Testis (tissue), 2 donors: ENCODE results near the gene YPEL4.

ENCODE experiments used
- POLR2A ChIP-seq: fragments of 450-650 bp; IDR thresholded peaks from one replicate; pipeline ENCODE4 v1.6.1; 2017; ENCODE audit warnings: antibody characterized with exemption, mild to moderate bottlenecking, moderate library complexity
- TF ChIP-seq, protein P1 (sequence below), 3 experiments: fragments of 450-650 bp in 2 of 3; fragments of 200-600 bp in 1 of 3; sonication (generic) in 1 of 3; IDR thresholded peaks; one replicate each; pipeline ENCODE4 v1.5.1; 2016 to 2019; ENCODE audit warnings: antibody characterized with exemption in 3 of 3, mild to moderate bottlenecking in 2 of 3, moderate library complexity in 1 of 3

DNA sequence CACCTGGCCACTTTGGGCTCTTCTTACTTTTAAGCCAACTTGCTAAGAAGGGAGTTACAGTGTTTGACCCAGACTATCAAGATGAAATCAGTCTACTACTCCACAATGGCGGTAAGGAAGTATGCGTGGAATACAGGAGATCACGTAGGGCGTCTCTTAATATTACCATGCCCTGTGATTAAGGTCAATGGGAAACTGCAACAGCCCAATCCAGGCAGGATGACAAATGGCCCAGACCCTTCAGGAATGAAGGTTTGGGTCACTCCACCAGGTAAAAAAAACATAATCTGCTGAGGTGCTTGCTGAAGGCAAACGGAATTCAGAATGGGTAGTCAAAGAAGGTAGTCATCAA lies 1.0 kb upstream of the YPEL4 start:
- TF ChIP-seq, protein P1, sequence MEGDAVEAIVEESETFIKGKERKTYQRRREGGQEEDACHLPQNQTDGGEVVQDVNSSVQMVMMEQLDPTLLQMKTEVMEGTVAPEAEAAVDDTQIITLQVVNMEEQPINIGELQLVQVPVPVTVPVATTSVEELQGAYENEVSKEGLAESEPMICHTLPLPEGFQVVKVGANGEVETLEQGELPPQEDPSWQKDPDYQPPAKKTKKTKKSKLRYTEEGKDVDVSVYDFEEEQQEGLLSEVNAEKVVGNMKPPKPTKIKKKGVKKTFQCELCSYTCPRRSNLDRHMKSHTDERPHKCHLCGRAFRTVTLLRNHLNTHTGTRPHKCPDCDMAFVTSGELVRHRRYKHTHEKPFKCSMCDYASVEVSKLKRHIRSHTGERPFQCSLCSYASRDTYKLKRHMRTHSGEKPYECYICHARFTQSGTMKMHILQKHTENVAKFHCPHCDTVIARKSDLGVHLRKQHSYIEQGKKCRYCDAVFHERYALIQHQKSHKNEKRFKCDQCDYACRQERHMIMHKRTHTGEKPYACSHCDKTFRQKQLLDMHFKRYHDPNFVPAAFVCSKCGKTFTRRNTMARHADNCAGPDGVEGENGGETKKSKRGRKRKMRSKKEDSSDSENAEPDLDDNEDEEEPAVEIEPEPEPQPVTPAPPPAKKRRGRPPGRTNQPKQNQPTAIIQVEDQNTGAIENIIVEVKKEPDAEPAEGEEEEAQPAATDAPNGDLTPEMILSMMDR (IDR thresholded peaks at IDR 0.05), result no peak
- no peak for TF ChIP-seq POLR2A
